Mucosa of gallbladder (tissue), 1 donor: Measurements from ENCODE around the gene S100A14. TPM values are rescaled to one million over a fixed set of nuclear protein-coding genes. Genes with fewer than 3 reads are reported as not detected.
"Not testable (repeated sequence)": the region's sequence is repeated elsewhere in the genome, so short reads cannot be mapped to it uniquely, and the experiment has no call there.

Experiments used
- DNase-seq: peaks from one replicate; pipeline ENCODE4 v3.0.0-alpha.2; 2020; ENCODE audit warnings: low spot score
- total RNA-seq: library from RNA; stranded (reverse); gene quantifications from one replicate; pipeline ENCODE4 v1.2.1, GENCODE V29; 2021
- donor health status: DM: no; HTN: no; CAD: no.

S100A14 gene
- total RNA-seq, 1 donor from 2014 or later = 56.9 TPM

DNA sequence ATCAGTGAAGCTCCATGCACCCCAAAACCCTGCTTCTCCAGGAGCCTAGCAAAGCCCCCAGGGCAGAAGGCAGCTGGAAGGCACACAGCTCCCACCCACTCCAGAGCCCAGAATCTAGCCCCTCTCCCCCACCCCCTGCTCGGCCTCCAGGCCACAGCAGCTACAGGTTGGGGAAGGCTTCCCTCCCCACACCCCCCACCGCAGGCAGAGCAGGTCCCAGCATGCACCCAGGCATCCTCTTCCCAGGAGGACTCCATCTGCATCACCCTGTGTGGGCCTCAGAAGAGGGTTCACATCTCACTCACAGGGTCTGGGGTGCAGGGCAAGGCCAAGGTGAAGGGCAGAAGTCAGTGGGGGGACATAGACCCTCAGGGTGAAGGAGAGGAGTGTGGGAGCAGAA lies 719 bp downstream of the S100A14 start:
- DNase-seq = no peak

GRCh38 chr1:153614906-153615305 lies 1.2 kb downstream of the S100A14 start:
- DNase-seq = no peak

- no peak for DNase-seq
Observed at GRCh38 chr1:153614189-153614900, 1.8 kb downstream of the S100A14 start.

GRCh38 chr1:153613406-153613805 lies 2.7 kb downstream of the S100A14 start:
- DNase-seq = no peak

DNA sequence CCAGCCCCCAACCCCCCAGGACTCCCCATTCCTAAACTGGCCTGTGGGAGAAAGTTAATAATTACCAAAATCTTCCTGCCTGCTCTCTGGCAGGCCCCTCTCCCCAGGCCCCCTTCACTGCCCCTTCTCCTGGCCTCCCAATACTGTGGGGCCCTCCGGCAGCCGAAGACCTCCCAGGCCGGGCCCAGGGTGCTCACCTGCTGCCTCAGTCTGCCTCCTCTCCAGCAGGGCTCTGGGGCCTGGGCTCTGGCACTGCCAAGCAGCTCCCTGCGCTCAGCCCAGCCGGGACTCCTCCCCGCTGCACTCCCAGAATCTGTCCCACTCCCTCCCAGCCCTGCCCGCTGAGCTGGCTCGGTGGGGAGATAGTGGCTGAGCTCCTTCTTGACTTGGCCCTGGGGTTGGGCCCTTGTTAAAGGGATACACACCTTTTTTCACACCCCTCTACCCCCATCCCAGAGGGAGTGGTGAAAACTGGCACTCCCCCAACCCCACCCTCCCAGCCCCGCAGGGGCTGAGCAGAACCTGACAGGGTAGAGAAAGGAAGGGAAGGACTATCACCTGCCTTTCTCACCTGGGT lies 3.3 kb downstream of the S100A14 start, which contains the start of gene S100A16:
Gene S100A16, minus strand, starts transcription at position 383 of the 577 bp plus-strand sequence. CDS start 4,986 bp downstream, outside the sequence.
- DNase-seq = peak; percentile 71

- DNase-seq = no peak
Observed at GRCh38 chr1:153612111-153612754, 3.9 kb downstream of the S100A14 start.

GRCh38 chr1:153611356-153611755 lies 4.8 kb downstream of the S100A14 start:
- no peak for DNase-seq

- DNase-seq = no peak
Observed at GRCh38 chr1:153610811-153611301, 5.3 kb downstream of the S100A14 start.

DNA sequence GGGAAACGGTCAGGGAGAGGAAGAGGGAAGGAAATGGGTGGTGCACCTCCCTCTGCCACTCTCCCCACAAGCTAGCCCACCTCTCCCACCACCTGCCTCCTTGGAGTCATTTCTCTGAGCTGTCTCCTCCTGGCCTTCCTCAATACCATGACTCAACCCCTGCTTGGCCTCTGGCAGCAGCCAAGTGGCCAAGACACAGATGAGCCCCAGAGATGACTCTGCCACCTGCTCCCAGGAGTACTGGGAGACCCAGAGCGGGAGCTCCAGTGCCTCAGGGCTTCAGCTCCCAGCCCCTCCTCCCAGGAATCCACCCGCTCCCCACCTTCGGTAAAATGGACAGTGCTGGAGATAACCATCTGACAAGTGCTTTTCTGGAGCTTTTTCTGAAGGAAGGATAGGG lies 5.8 kb downstream of the S100A14 start:
- DNase-seq = no peak

GRCh38 chr1:153609585-153609907 lies 6.6 kb downstream of the S100A14 start:
- DNase-seq = no peak

DNA sequence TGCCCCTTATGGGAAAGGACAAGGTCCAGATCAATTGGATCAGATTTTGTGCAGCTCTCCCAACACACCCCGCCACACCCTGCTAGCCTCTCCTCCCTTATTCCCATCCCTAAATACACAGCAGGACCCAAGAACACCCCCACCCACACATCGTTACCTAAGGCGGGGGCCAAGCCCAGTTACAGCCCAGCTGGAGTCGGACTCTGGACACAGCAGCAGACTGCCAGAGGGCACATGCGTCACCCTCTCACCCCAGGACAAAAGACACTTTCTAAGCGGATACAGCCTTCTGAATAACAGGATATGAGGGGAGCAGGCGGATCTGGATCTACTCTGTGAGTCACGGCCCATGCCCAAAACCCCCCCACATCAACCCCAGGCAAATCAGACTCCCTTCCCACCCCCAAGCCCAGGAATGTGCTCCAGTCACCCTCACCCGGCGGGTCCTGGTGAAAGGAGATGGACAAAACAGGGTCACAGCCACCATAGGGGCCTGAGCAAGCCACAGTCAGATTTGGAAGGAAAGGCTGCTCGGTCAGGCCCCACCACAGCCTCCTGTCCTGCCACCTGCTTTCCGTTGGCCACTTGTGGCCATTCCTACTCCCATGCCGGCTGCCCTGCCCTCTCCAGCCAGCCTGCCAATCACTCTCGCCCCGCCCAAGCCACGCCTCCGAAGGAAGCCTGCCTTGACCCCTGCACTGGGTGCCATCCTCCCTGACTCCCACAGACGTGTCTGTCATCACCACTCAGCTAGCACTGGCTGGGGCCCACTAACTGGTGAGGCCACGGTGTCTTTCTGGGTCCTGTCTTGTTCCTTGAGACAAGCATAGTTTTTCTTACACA lies 7.2 kb downstream of the S100A14 start:
- peak; percentile 73 for DNase-seq

GRCh38 chr1:153608089-153608682 lies 7.9 kb downstream of the S100A14 start:
- DNase-seq = no peak

- DNase-seq = no peak
Observed at GRCh38 chr1:153607381-153607780, 8.7 kb downstream of the S100A14 start.

- no peak for DNase-seq
Observed at GRCh38 chr1:153606194-153606593, 9.9 kb downstream of the S100A14 start.

DNA sequence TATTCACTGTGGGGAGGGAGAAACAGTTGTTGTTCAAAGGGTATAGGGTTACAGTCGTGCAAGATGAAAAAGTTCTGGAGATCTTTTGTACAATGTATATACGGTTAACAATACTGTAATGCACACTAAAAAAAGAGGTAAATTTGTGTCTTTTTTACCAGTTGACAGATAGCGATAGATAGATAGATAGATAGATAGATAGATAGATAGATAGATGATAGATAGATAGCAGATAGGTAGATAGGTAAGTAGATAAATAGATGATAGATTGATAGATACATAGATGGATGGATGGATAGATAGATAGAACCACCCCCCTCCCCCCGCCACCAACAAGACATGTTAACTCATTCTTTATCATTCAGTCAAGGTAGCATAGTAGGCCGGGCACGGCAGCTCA lies 13.4 kb downstream of the S100A14 start:
- no peak for DNase-seq

DNA sequence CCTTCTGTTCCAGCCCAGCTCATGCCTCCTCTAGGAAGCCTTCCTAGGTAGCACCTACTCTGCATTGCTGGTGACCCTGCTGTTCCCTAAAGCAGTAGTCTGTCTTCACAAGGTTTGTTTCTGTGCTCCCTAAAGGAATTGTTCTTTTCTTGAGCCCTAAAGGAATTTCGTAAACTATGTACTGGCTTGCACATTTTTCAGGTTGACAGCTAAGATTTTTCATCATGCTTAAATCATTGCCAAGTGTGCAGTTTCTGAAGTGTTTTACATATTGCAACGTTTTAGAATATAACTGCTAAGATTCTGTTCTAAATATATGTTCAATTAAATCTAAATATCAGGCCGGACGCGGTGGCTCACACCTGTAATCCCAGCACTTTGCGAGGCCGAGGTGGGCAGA lies 16.3 kb downstream of the S100A14 start:
- no peak for DNase-seq

- DNase-seq = no peak
Observed at GRCh38 chr1:153598309-153599172, 17.6 kb downstream of the S100A14 start.

DNA sequence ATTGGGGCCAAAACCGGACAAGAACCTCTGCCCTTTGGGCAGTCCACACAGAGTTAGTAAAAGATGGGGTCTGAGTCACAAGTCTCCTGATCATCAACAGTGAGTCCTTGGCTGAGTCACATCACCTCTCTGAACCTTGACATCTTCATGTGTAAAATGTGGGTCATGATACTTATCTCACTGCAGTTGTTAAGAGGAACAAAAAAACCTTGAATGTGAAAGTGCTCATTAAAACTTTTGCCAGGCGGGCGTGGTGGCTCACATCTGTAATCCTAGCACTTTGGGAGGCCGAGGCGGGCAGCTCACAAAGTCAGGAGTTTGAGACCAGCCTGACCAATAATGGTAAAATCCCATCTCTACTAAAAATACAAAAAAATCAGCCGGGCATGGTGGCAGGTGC lies 18.9 kb downstream of the S100A14 start:
- no peak for DNase-seq

DNA sequence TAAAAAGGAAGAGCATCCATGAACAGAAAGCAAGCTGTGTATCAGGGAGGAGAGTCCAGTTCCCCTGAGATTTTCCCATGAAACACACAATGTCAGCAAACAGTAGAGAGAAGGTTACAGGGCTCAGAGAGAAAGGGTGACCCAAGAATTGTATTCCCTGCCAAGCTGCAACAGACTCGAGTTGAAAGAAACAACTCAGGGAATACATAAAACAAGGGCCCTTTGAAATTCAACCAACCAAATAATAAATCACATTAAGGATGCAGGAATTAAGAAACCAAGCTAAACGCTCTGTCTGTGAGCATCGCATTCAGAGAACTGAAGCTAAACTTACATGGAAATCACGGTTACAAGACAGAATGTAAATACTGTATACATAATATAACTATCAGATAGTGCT lies 23.4 kb downstream of the S100A14 start:
- no peak for DNase-seq

DNA sequence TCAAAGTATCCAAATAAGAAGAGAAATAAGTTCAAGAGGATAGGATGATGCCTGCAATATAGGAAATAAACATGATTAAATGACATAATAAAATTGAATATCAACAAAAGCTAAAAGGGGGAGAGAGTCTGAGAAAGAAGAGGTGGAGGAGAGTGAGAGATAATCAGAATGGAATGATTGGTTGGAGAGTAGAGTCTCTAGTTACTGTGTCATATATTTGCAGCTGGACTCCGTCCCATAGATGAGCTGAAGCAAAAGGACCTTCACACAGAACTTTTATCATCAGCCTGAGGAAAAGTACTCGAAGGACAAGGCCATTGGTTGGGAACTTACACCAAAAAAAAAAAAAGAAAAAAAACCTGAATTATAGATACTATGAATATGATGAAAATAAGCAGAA lies 27.6 kb downstream of the S100A14 start:
- no peak for DNase-seq

DNA sequence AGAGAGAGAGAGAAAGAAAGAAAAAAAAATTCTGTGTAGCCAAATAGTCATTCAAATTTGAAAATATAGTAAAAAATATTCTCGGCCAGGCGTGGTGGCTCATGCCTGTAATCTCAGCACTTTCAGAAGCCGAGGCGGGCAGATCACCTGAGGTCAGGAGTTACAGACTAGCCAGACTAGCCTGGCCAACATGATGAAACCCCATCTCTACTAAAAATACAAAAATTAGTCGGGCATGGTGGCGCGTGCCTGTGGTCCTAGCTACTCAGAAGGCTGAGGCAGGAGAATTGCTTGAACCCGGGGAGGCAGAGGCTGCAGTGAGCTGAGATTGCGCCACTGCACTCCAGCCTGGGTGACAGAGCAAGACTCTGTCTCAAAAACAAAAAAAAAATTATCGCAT lies 28.1 kb downstream of the S100A14 start:
- not testable (repeated sequence) for DNase-seq
